GM23338 (cell line): ENCODE results near the gene ZAP70. TPM values are rescaled to one million over a fixed set of nuclear protein-coding genes. Genes with fewer than 3 reads are reported as not detected.

Experiments used
- ATAC-seq: fragments of 200-7000 bp; cut with Tn5 transposase; 3 replicates; pipeline ENCODE4 v1.9.1; 2020
- DNase-seq: peaks from one replicate; pipeline ENCODE4 v3.0.0-alpha.2; 2015; ENCODE audit warnings: low spot score
- H2AFZ ChIP-seq: fragments of 200-600 bp; sonication (generic); 2 replicates; pipeline ENCODE4 v1.8.0; 2016; ENCODE audit warnings: antibody characterized with exemption, mild to moderate bottlenecking, moderate library complexity
- H3F3A ChIP-seq: fragments of 200-600 bp; sonication (generic); replicated peaks from 2 replicates; pipeline ENCODE4 v1.8.0; 2017; ENCODE audit warnings: antibody characterized with exemption, mixed run types, low read depth
- H3K27ac ChIP-seq: fragments of 200-600 bp; sonication (generic); 2 replicates; pipeline ENCODE4 v1.6.1; 2016; ENCODE audit warnings: low read depth
- H3K27me3 ChIP-seq: fragments of 200-600 bp; sonication (generic); 2 replicates; pipeline ENCODE4 v1.8.0; 2016; ENCODE audit warnings: mild to moderate bottlenecking, mixed run types, moderate library complexity; ENCODE audit not compliant: insufficient read depth
- H3K36me3 ChIP-seq: fragments of 200-600 bp; sonication (generic); 2 replicates; pipeline ENCODE4 v1.8.0; 2016; ENCODE audit warnings: mild to moderate bottlenecking; ENCODE audit not compliant: insufficient read depth
- H3K4me1 ChIP-seq: fragments of 200-600 bp; sonication (generic); 2 replicates; pipeline ENCODE4 v1.8.0; 2016; ENCODE audit warnings: mild to moderate bottlenecking, moderate library complexity; ENCODE audit not compliant: insufficient read depth
- H3K4me2 ChIP-seq: fragments of 200-600 bp; sonication (generic); 2 replicates; pipeline ENCODE4 v1.7.1; 2017; ENCODE audit warnings: mixed run types
- H3K4me3 ChIP-seq: fragments of 200-600 bp; sonication (generic); 2 replicates; pipeline ENCODE4 v1.6.1; 2016; ENCODE audit warnings: mixed run types
- H3K79me2 ChIP-seq: fragments of 200-600 bp; sonication (generic); replicated peaks from 2 replicates; pipeline ENCODE4 v1.8.0; 2017; ENCODE audit warnings: mild to moderate bottlenecking; ENCODE audit not compliant: insufficient read depth
- H3K9me2 ChIP-seq: fragments of 200-600 bp; sonication (generic); 2 replicates; pipeline ENCODE4 v1.8.0; 2017; ENCODE audit not compliant: insufficient read depth
- H4K20me1 ChIP-seq: fragments of 200-600 bp; sonication (generic); replicated peaks from 2 replicates; pipeline ENCODE4 v1.8.0; 2017; ENCODE audit warnings: mild to moderate bottlenecking; ENCODE audit not compliant: insufficient read depth
- H3K27ac Mint-ChIP-seq: 2 replicates; pipeline ENCODE4 v1.8.0; 2020; ENCODE audit warnings: inconsistent platforms, mild to moderate bottlenecking, moderate library complexity, mixed read lengths
- H3K27me3 Mint-ChIP-seq: 3 replicates; pipeline ENCODE4 v1.8.0; 2022; ENCODE audit warnings: low read depth, mild to moderate bottlenecking, moderate library complexity, mixed read lengths, inconsistent platforms; ENCODE audit not compliant: insufficient read depth, poor library complexity
- H3K36me3 Mint-ChIP-seq: 3 replicates; pipeline ENCODE4 v1.8.0; 2021; ENCODE audit warnings: low read depth, mild to moderate bottlenecking, inconsistent platforms, moderate library complexity, mixed read lengths
- H3K4me1 Mint-ChIP-seq: 3 replicates; pipeline ENCODE4 v1.8.0; 2020; ENCODE audit warnings: mild to moderate bottlenecking, inconsistent platforms, mixed read lengths
- H3K4me3 Mint-ChIP-seq: 3 replicates; pipeline ENCODE4 v1.8.0; 2021; ENCODE audit warnings: moderate library complexity, mild to moderate bottlenecking, inconsistent platforms, mixed read lengths
- H3K9me3 Mint-ChIP-seq: 3 replicates; pipeline ENCODE4 v1.8.0; 2020; ENCODE audit warnings: moderate library complexity, mild to moderate bottlenecking, inconsistent platforms, mixed read lengths
- CREB1 ChIP-seq: fragments of 250-450 bp; sonication (Bioruptor Pico); IDR thresholded peaks from 2 replicates; pipeline ENCODE4 v1.5.0; 2020; ENCODE audit warnings: low read depth, mild to moderate bottlenecking, moderate library complexity
- CTCF ChIP-seq, 2 experiments: fragments of 200-600 bp in 1 of 2; sonication (generic) in 1 of 2; conservative IDR thresholded peaks; 2 replicates each; pipeline versions ENCODE4 v1.5.1 to v1.6.1; 2016 to 2017; ENCODE audit warnings: antibody characterized with exemption in 2 of 2, low read depth in 2 of 2, mild to moderate bottlenecking in 2 of 2, moderate library complexity in 1 of 2
- ETS1 ChIP-seq: IDR thresholded peaks from 2 replicates; pipeline ENCODE4 v1.6.1; 2016; ENCODE audit warnings: antibody characterized with exemption
- EZH2 ChIP-seq: fragments of 200-600 bp; sonication (generic); IDR thresholded peaks from one replicate; pipeline ENCODE4 v1.8.0; 2017; ENCODE audit warnings: antibody characterized with exemption, mild to moderate bottlenecking, low read depth; ENCODE audit not compliant: unreplicated experiment
- EZH2phosphoT487 ChIP-seq: fragments of 200-600 bp; sonication (generic); IDR thresholded peaks from one replicate; pipeline ENCODE4 v1.8.1; 2018; ENCODE audit warnings: antibody characterized with exemption; ENCODE audit not compliant: unreplicated experiment
- JUNB ChIP-seq: IDR thresholded peaks from one replicate; pipeline ENCODE4 v1.6.1; 2016; ENCODE audit warnings: antibody characterized with exemption; ENCODE audit not compliant: unreplicated experiment
- NANOG ChIP-seq: IDR thresholded peaks from 2 replicates; pipeline ENCODE4 v1.6.1; 2016; ENCODE audit warnings: antibody characterized with exemption, borderline replicate concordance
- POLR2AphosphoS5 ChIP-seq: IDR thresholded peaks from 2 replicates; pipeline ENCODE4 v1.6.1; 2016; ENCODE audit warnings: antibody characterized with exemption, low read depth
- REST ChIP-seq: IDR thresholded peaks from one replicate; pipeline ENCODE4 v1.6.1; 2018; ENCODE audit warnings: antibody characterized with exemption; ENCODE audit not compliant: unreplicated experiment
- STAT1 ChIP-seq: IDR thresholded peaks from one replicate; pipeline ENCODE4 v1.6.1; 2016; ENCODE audit warnings: antibody characterized with exemption; ENCODE audit not compliant: unreplicated experiment
- ZNF114 ChIP-seq: fragments of 250-450 bp; sonication (Bioruptor Pico); IDR thresholded peaks from 2 replicates; pipeline ENCODE4 v1.5.0; 2020; ENCODE audit warnings: mild to moderate bottlenecking, moderate library complexity
- ZNF331 ChIP-seq: fragments of 250-450 bp; sonication (Bioruptor Pico); IDR thresholded peaks from 2 replicates; pipeline ENCODE4 v1.5.0; 2020; ENCODE audit warnings: low read depth, mild to moderate bottlenecking, moderate library complexity
- ZNF462 ChIP-seq: fragments of 250-450 bp; sonication (Bioruptor Pico); IDR thresholded peaks from 2 replicates; pipeline ENCODE4 v1.5.0; 2020; ENCODE audit warnings: mild to moderate bottlenecking, moderate library complexity
- polyA plus RNA-seq: library from polyadenylated mRNA; unstranded; fragments of >200 nt; fragmentation: Nextera tagmentation; extraction: Ambion mirVana; gene quantifications from 2 replicates; pipeline ENCODE4 v1.2.1, GENCODE V29; 2016
- total RNA-seq: library from RNA; depleted of rRNA; stranded (reverse); fragments of >200 nt; shearing (Covaris generic); gene quantifications from 2 replicates; pipeline ENCODE4 v1.2.3, GENCODE V29; 2014

Gene ZAP70
- total and polyA plus RNA-seq, 2 experiments from 2014 or later = 0.42 TPM; not detected in 1

- DNase-seq (no peak), ATAC-seq (no peak)
- TF ChIP-seq REST (no peak), EZH2 (no peak), CREB1 (CRISPR knock-in tag) (no peak), ETS1 (no peak), ZNF114 (CRISPR knock-in tag) (no peak), ZNF331 (CRISPR knock-in tag) (no peak), CTCF (conservative IDR thresholded peaks at IDR 0.05; ENCODE audit: low read depth in 2 of 2) (no peak), NANOG (no peak), STAT1 (no peak), ZNF462 (CRISPR knock-in tag) (no peak), EZH2phosphoT487 (no peak), JUNB (no peak), POLR2AphosphoS5 (no peak)
- Histone ChIP-seq H3F3A (no peaks in the 10 kb centered on the region), H3K79me2 (no peaks in the 10 kb centered on the region), H4K20me1 (no peaks in the 10 kb centered on the region), H3K4me2 (no peak overlapping the region), H3K27me3 (no peaks in the 10 kb centered on the region), H3K36me3 (no peaks in the 10 kb centered on the region), H2AFZ (no peak overlapping the region), H3K27ac (no peak overlapping the region), H3K4me3 (no peak overlapping the region), H3K9me2 (0 out of 2 replicates have a peak, but pooled peaks cover 4% of the 10 kb centered on the region), H3K4me1 (no peaks in the 10 kb centered on the region)
- H3K4me1 Mint-ChIP-seq = peaks cover 4% of the 10 kb centered on the region; the same call in 2 of the 3 replicates
- no peaks in the 10 kb centered on the region for H3K9me3 Mint-ChIP-seq
- no peaks in the 10 kb centered on the region; the same call in 2 of the 3 replicates for H3K36me3 Mint-ChIP-seq
- H3K27ac Mint-ChIP-seq = no peak overlapping the region
- no peak overlapping the region for H3K4me3 Mint-ChIP-seq
- peaks cover 21% of the 10 kb centered on the region for H3K27me3 Mint-ChIP-seq
These were observed 25.9 kb downstream of the ZAP70 start for GRCh38 chr2:97739020-97739892.
